ENCODE data around the gene HOXA10.
A peak's percentile ranks its signal among the peaks of the same experiment; 100 is the strongest.

The HOXA10 gene

GRCh38 chr7:27143023-27143949, 30.8 kb downstream of the HOXA10 start, which contains the start of gene HOXA5:
HOXA5 (minus strand) TSS chr7:27143681; CDS start chr7:27143607, 74 bp downstream.
- DNase-seq = no peak

GRCh38 chr7:27142580-27143022, 31.5 kb downstream of the HOXA10 start:
- DNase-seq = no peak

GRCh38 chr7:27141923-27142579, 32.1 kb downstream of the HOXA10 start:
- no peak for DNase-seq

GRCh38 chr7:27141137-27141922, 32.8 kb downstream of the HOXA10 start:
- DNase-seq = no peak

- DNase-seq = no peak
Observed at GRCh38 chr7:27140126-27140857, 33.8 kb downstream of the HOXA10 start.

- DNase-seq = no peak
Observed at GRCh38 chr7:27139334-27140125, 34.6 kb downstream of the HOXA10 start.

GRCh38 chr7:27138985-27139333, 35.2 kb downstream of the HOXA10 start:
- DNase-seq = no peak

- no peak for DNase-seq
Observed at GRCh38 chr7:27138472-27138871, 35.6 kb downstream of the HOXA10 start.

- DNase-seq = no peak
Observed at GRCh38 chr7:27137640-27138315, 36.3 kb downstream of the HOXA10 start.

GRCh38 chr7:27134392-27134791, 39.7 kb downstream of the HOXA10 start:
- peak; percentile 9 to 18 for DNase-seq

GRCh38 chr7:27133409-27134231, 40.5 kb downstream of the HOXA10 start:
- no peak for DNase-seq

GRCh38 chr7:27132978-27133377, 41.1 kb downstream of the HOXA10 start:
- no peak for DNase-seq

- DNase-seq = no peak
Observed at GRCh38 chr7:27132214-27132613, 41.9 kb downstream of the HOXA10 start.

GRCh38 chr7:27131390-27131819, 42.7 kb downstream of the HOXA10 start:
- DNase-seq = no peak

GRCh38 chr7:27130540-27131389, 43.4 kb downstream of the HOXA10 start, which contains the start of gene HOXA4:
HOXA4 (minus strand) TSS chr7:27130757; CDS start chr7:27130733, 24 bp downstream.
- no peak for DNase-seq

- DNase-seq = no peak
Observed at GRCh38 chr7:27129729-27130539, 44.2 kb downstream of the HOXA10 start.

GRCh38 chr7:27128776-27129728, 45.1 kb downstream of the HOXA10 start:
- DNase-seq = no peak
